OCI-LY7 (cell line): Measurements from ENCODE around the gene FZD2. TPM values are rescaled to one million over a fixed set of nuclear protein-coding genes. Genes with fewer than 3 reads are reported as not detected.

ENCODE experiments used
- BruUV-seq: library from RNA; stranded (reverse); fragments of 400-500 nt; replicated peaks from 2 replicates; lab custom pipeline; 2021; lab: Mats Ljungman, UMichigan
- CTCF ChIA-PET: fragments of 300-600 bp; sonication (Branson Sonifier 250); formaldehyde crosslinking; loops from one replicate; lab custom pipeline; 2022; ENCODE audit warnings: antibody characterized with exemption; ENCODE audit not compliant: unreplicated experiment; lab: Charles Lee
- POLR2A ChIA-PET: fragments of 300-600 bp; sonication (Branson Sonifier 250); formaldehyde crosslinking; loops from one replicate; lab custom pipeline; 2022; ENCODE audit warnings: antibody characterized with exemption; lab: Charles Lee
- DNase-seq: peaks from one replicate; pipeline ENCODE4 v3.0.0-alpha.2; 2015; ENCODE audit warnings: low spot score
- H2AFZ ChIP-seq: fragments of 200-600 bp; sonication (generic), shearing (Covaris generic); 2 replicates; pipeline ENCODE4 v1.6.1; 2014; ENCODE audit warnings: mild to moderate bottlenecking, antibody characterized with exemption, low read length, moderate library complexity
- H3K27ac ChIP-seq: fragments of 200-600 bp; sonication (generic); 2 replicates; pipeline ENCODE4 v1.5.1; 2014; ENCODE audit warnings: mixed run types, low read depth, mild to moderate bottlenecking, moderate library complexity, low read length, inconsistent platforms; ENCODE audit not compliant: poor library complexity, severe bottlenecking
- H3K36me3 ChIP-seq: fragments of 200-600 bp; sonication (generic); 2 replicates; pipeline ENCODE4 v1.6.1; 2014; ENCODE audit warnings: mild to moderate bottlenecking, antibody characterized with exemption, low read length, moderate library complexity, mixed read lengths; ENCODE audit not compliant: insufficient read depth
- H3K4me1 ChIP-seq: fragments of 200-600 bp; sonication (generic); 2 replicates; pipeline ENCODE4 v1.5.1; 2014; ENCODE audit warnings: mild to moderate bottlenecking, low read length; ENCODE audit not compliant: insufficient read depth, poor library complexity, severe bottlenecking
- H3K4me2 ChIP-seq: fragments of 200-600 bp; sonication (generic); 2 replicates; pipeline ENCODE4 v1.6.1; 2014; ENCODE audit warnings: mild to moderate bottlenecking, low read length
- H3K4me3 ChIP-seq: fragments of 200-600 bp; sonication (generic); 2 replicates; pipeline ENCODE4 v1.5.1; 2014; ENCODE audit warnings: mild to moderate bottlenecking, low read depth, low read length; ENCODE audit not compliant: poor library complexity, severe bottlenecking
- H3K79me2 ChIP-seq: fragments of 200-600 bp; sonication (generic); 2 replicates; pipeline ENCODE4 v1.6.1; 2016; ENCODE audit warnings: low read depth, mild to moderate bottlenecking, low read length, moderate library complexity, mixed read lengths; ENCODE audit not compliant: insufficient read depth
- H3K9me2 ChIP-seq: fragments of 200-600 bp; sonication (generic); 2 replicates; pipeline ENCODE4 v1.6.1; 2016; ENCODE audit warnings: mild to moderate bottlenecking, low read length, mixed read lengths; ENCODE audit not compliant: insufficient read depth
- H3K9me3 ChIP-seq: fragments of 200-600 bp; sonication (generic); 2 replicates; pipeline ENCODE4 v1.6.1; 2014; ENCODE audit warnings: mild to moderate bottlenecking, mixed run types, low read length, mixed read lengths
- H4K20me1 ChIP-seq: fragments of 200-600 bp; sonication (generic); 2 replicates; pipeline ENCODE4 v1.6.1; 2014; ENCODE audit warnings: mild to moderate bottlenecking, antibody characterized with exemption, low read length, moderate library complexity, mixed read lengths; ENCODE audit not compliant: insufficient read depth
- CTCF ChIP-seq: fragments of 200-600 bp; sonication (generic); conservative IDR thresholded peaks from 2 replicates; pipeline ENCODE4 v1.5.1; 2014; ENCODE audit warnings: mild to moderate bottlenecking, antibody characterized with exemption, low read length, moderate library complexity, mixed read lengths
- EZH2phosphoT487 ChIP-seq: fragments of 200-600 bp; sonication (generic); IDR thresholded peaks from 2 replicates; pipeline ENCODE4 v1.6.1; 2018; ENCODE audit warnings: low read depth, borderline replicate concordance, mild to moderate bottlenecking, mixed run types, antibody characterized with exemption, low read length, moderate library complexity, mixed read lengths
- intact Hi-C: fragments of 100-400 bp; cut with micrococcal nuclease; formaldehyde crosslinking; loops from one replicate; pipeline ENCODE4 v1.10.0; 2022; ENCODE audit not compliant: unreplicated experiment
- total RNA-seq, 2 experiments: library from RNA; depleted of rRNA in 1 of 2; stranded (reverse); fragments of >200 nt in 1 of 2; shearing (Covaris generic) in 1 of 2; gene quantifications; 2 replicates each; pipeline ENCODE4 v1.2.3, GENCODE V29; 2014 to 2022

The FZD2 gene
- total RNA-seq, 2 experiments from 2014 or later = 3.7 to 9.2 TPM

GRCh38 chr17:44559634-44560554, 2.6 kb downstream of the FZD2 start:
- Histone ChIP-seq H4K20me1 (no peaks in the 10 kb centered on the region), H3K4me2 (no peak overlapping the region; the same call in 1 of the 2 replicates), H3K9me3 (0 out of 2 replicates have a peak, but pooled peaks cover under 1% of the 10 kb centered on the region), H3K9me2 (no peaks in the 10 kb centered on the region), H3K36me3 (no peaks in the 10 kb centered on the region), H3K27ac (no peak overlapping the region), H3K4me1 (peaks cover 11% of the 10 kb centered on the region), H2AFZ (no peak overlapping the region), H3K79me2 (no peaks in the 10 kb centered on the region), H3K4me3 (peak overlapping the region; percentile 0)
- CTCF ChIA-PET = no interaction called here
- DNase-seq = no peak
- intact Hi-C loops = no loop called here
- POLR2A ChIA-PET = no interaction called here
- BruUV-seq = no TSS peak
- TF ChIP-seq CTCF (no peak), EZH2phosphoT487 (no peak)

GRCh38 chr17:44561237-44561623, 3.9 kb downstream of the FZD2 start:
- Histone ChIP-seq H3K9me3 (peaks cover 14% of the 10 kb centered on the region), H3K4me3 (no peak overlapping the region), H3K36me3 (no peaks in the 10 kb centered on the region), H3K79me2 (no peaks in the 10 kb centered on the region), H3K4me2 (no peak overlapping the region), H3K4me1 (peaks cover under 1% of the 10 kb centered on the region), H2AFZ (no peak overlapping the region), H3K9me2 (no peaks in the 10 kb centered on the region), H4K20me1 (no peaks in the 10 kb centered on the region), H3K27ac (no peak overlapping the region)
- DNase-seq = no peak
- intact Hi-C loops = no loop called here
- POLR2A ChIA-PET = no interaction called here
- CTCF ChIA-PET = no interaction called here
- BruUV-seq = no TSS peak
- TF ChIP-seq CTCF (no peak), EZH2phosphoT487 (no peak)

- Histone ChIP-seq H4K20me1 (no peaks in the 10 kb centered on the region), H3K4me1 (no peaks in the 10 kb centered on the region), H2AFZ (no peak overlapping the region), H3K4me2 (no peak overlapping the region), H3K4me3 (no peak overlapping the region), H3K36me3 (no peaks in the 10 kb centered on the region), H3K27ac (no peak overlapping the region), H3K9me2 (no peaks in the 10 kb centered on the region), H3K9me3 (peaks cover 14% of the 10 kb centered on the region), H3K79me2 (no peaks in the 10 kb centered on the region)
- ChIA-PET POLR2A (interaction anchor here (0.8 kb wide), 1 partner anchor 139 kb away, joined by 3 read pairs; no protein-coding TSS in a partner anchor), CTCF (no interaction called here)
- intact Hi-C loops = no loop called here
- no TSS peak for BruUV-seq
- no peak for DNase-seq
- TF ChIP-seq EZH2phosphoT487 (no peak), CTCF (no peak)
Observed at GRCh38 chr17:44564429-44564828, 7.1 kb downstream of the FZD2 start.
